HG03103 (cell line): Measurements from ENCODE around the gene TKT.
"Not testable (repeated sequence)": the region's sequence is repeated elsewhere in the genome, so short reads cannot be mapped to it uniquely, and the experiment has no call there.

ENCODE experiments used
- ATAC-seq: cut with Tn5 transposase; IDR thresholded peaks from one replicate; pipeline ENCODE4 v1.9.1; 2021; ENCODE audit warnings: low read depth; ENCODE audit not compliant: unreplicated experiment

Gene TKT

GRCh38 chr3:53255775-53256703, at the start of gene TKT:
Gene TKT, minus strand, starts transcription at chr3:53256022. Its CDS starts 80 bp downstream, at chr3:53255942.
- ATAC-seq = peak; percentile 43

GRCh38 chr3:53303957-53304356, 48.1 kb upstream of the TKT start:
- no peak for ATAC-seq

- no peak for ATAC-seq
Measured at GRCh38 chr3:53303549-53303948, 47.7 kb upstream of the TKT start.

DNA sequence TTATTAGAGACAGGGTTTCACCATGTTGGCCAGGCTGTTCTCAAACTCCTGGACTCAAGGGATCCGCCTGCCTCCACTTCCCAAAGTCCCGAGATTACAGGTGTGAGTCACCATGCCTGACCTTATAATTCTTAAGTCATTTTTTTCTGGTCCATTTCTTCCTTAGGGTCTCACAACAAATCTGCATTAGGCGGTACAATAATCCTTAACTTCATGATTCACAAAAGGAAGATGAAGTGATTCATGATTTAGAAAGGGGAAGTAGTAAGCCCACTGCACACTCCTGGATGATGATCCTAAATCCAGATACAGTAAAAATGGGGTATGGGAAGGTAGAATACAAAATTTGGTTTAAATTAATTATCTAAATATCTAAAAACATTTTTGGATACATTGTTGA, 45.0 kb upstream of the TKT start:
- ATAC-seq = no peak

DNA sequence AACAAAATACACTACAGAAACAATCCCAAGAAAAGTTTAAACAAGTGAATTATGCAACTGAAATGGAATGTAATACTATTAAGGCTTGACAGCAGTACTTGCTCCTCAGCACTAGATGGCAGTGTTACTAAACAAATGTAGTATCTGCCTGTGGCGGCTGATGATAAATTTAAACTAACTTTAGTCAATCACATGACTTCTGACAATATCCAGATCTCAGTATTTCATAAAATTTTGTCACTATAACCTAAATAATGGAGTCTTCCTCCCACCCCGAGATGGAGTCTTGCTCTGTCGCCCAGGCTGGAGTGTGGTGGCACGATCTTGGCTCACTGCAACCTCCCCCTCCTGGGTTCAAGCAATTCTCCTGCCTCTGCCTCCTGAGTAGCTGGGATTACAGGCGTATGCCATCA, 43.8 kb upstream of the TKT start:
- not testable (repeated sequence) for ATAC-seq

DNA sequence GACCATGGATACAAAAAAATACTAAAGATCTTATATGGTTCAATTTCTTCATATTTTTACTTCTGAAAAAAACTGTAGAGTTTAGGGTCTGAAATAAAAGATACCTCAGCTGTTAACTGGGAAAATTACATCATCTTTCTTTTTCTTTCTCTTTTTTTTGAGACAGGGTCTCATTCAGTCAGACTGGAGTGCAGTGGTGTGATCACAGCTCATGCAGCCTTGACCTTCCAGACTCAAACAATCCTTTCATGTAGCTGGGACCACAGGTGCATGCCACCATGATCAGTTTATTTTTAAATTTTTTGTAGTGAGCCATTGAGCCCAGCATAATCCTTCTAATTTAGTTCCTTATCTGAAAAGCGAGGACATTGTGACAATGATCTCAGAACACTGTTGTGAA, 39.6 kb upstream of the TKT start:
- no peak for ATAC-seq

DNA sequence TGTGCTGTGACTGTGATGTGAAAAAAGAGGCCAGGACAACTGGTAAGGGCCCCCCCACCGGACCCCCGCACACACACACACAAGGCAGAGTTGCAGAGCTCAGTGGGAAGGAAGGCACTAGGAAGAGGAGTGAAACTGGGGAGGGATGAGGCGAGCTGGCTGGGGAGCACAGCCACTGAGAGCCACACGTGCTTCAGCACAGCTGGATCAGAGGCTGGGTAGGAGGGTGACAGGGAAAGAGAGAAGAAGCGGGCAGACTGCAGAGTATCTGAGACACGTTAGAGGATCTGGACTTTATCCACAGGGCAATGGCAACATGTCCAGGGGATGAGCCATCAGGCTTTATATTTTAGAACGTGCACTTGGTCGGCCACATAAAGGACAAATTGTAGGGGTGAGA, 38.0 kb upstream of the TKT start:
- no peak for ATAC-seq

DNA sequence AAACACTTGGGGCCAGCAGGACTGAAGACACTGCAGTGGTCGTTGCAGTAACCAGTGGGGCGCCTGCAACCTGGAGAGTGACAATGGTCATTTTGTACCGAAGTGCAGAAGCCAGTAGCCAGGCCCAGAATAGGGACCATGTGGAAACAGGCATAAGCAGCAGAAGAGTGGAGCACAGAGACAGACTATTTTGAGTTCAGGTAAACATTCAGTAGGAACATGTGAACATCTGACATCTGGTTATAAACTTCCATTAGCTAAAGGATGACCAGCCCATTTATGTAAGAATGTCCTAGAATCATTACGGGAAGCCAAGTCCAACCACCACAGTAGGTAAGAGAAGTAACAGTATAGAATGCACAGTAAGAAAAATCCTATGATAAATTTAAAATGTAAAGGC, 32.4 kb upstream of the TKT start:
- ATAC-seq = no peak

GRCh38 chr3:53287131-53287629, 31.4 kb upstream of the TKT start:
- no peak for ATAC-seq

GRCh38 chr3:53286727-53287126, 30.9 kb upstream of the TKT start:
- ATAC-seq = no peak

DNA sequence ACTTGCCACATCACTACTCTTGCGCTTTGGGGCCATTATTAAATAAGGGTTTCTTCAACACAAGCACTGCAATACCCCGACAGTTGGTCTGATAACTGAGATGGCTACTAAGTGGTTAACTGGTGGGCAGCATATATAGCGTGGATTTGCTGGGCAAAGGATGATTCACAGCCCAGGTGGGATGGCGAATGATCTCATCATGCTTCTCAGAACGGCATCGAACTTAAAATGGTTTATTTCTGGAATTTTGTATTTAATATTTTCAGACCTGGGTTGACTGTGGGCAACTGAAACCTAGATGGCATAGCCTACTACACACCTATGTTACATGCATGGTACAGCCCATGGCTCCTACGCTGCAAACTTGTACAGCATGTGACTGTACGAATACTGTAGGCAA, 26.8 kb upstream of the TKT start:
- ATAC-seq = no peak

- ATAC-seq = no peak
Measured at GRCh38 chr3:53278667-53279066, 22.8 kb upstream of the TKT start.

- no peak for ATAC-seq
Measured at GRCh38 chr3:53274938-53275605, 19.2 kb upstream of the TKT start.

GRCh38 chr3:53273146-53273670, 17.4 kb upstream of the TKT start:
- ATAC-seq = no peak

- ATAC-seq = no peak
Measured at GRCh38 chr3:53269888-53270880, 14.4 kb upstream of the TKT start.

GRCh38 chr3:53269193-53269592, 13.4 kb upstream of the TKT start:
- not testable (repeated sequence) for ATAC-seq

DNA sequence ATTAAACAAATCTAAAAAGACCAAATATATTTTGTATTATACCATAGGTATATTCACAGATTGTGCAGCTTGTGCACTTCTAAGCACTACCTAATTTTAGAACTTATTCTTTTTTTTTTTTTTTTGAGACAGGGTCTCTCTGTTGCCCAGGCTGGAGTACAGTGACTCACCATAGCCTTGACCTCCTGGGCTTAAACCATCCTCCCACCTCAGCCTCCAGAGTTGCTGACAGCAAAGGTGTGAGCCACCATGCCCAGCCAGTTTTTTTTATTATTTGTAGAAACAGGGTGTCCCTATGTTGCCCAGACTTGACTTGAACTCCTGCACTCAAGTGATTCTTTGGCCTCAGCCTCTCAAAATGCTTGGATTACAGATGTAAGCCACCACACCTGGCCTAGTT, 11.9 kb upstream of the TKT start:
- ATAC-seq = no peak

DNA sequence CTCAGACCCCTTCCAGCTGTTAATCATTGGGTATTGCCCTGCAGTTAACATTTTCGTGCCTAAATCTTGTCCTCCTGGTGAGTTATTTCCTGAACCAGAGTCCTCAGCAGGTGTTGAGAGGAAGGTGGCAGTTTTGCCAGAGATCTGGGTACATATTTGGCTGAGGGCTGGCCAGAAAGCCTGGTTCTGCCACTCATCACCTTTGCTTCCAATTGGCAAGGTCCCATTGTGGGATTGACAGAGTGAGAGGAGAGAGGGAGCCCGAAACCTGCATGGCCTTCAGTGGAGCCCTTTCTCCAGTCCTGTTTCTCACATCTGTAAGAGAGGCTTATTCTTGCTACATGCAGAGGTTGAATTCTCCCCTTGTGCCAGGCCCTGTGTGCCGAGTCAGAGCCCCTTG, 8.9 kb upstream of the TKT start:
- ATAC-seq = no peak

- ATAC-seq = no peak
Measured at GRCh38 chr3:53263907-53264306, 8.1 kb upstream of the TKT start.

DNA sequence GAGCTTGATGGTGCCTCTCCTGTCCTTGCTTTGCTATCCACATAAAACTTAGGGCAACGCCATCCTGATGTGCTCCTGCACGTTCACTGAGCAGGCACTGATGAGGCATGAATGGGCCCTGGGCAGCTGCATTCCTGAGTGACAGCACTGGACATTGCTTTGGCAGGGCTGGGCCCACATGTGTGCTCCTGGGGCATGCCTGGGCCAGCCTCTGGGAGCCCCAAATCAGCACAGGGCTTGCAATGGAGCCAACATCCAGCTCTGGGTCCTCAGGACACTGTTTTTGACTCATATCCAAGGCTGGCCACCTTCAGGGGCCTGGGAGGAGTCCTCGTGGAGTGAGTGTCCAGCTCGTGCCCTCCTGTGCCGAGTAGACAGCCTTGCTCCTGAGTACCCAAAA, 5.9 kb upstream of the TKT start:
- ATAC-seq = no peak
